Peyer's patch (tissue), 4 donors: Measurements from ENCODE around the gene POLDIP3.

Experiments used
- CTCF ChIP-seq, 6 experiments: fragments of 450-650 bp in 4 of 6; fragments of 200-600 bp in 2 of 6; sonication (generic) in 1 of 6; IDR thresholded peaks; one replicate each; pipeline ENCODE4 v1.5.1; 2017 to 2019; ENCODE audit warnings: antibody characterized with exemption in 6 of 6, mild to moderate bottlenecking in 3 of 6, moderate library complexity in 1 of 6
- POLR2A ChIP-seq, 2 donors: fragments of 450-650 bp; IDR thresholded peaks; one replicate each; pipeline ENCODE4 v1.5.1; 2017; ENCODE audit warnings: antibody characterized with exemption in 2 of 2, mild to moderate bottlenecking in 2 of 2, moderate library complexity in 2 of 2

GRCh38 chr22:42586381-42586780, 28.3 kb downstream of the POLDIP3 start:
- TF ChIP-seq CTCF (IDR thresholded peaks at IDR 0.05) (no peak), POLR2A (IDR thresholded peaks at IDR 0.05) (no peak)
